IMR-90 (cell line): Measurements from ENCODE around the gene C9orf50. TPM values are rescaled to one million over a fixed set of nuclear protein-coding genes. Genes with fewer than 3 reads are reported as not detected.

ENCODE experiments used
- ATAC-seq: fragments of 200-7000 bp; cut with Tn5 transposase; 2 replicates; pipeline ENCODE4 v1.9.1; 2020; ENCODE audit warnings: low read depth, mild to moderate bottlenecking, moderate library complexity
- BruUV-seq: library from RNA; stranded (reverse); fragments of 400-500 nt; replicated peaks from 2 replicates; lab custom pipeline; 2021; lab: Mats Ljungman, UMichigan
- CTCF ChIA-PET: fragments of 300-600 bp; formaldehyde crosslinking; extraction: SDS; loops from one replicate; lab custom pipeline; 2021; ENCODE audit warnings: antibody characterized with exemption; lab: Yijun Ruan, JAX
- POLR2A ChIA-PET: fragments of 300-600 bp; sonication (Branson Sonifier 250); formaldehyde crosslinking; loops from one replicate; lab custom pipeline; 2022; ENCODE audit warnings: antibody characterized with exemption; ENCODE audit not compliant: unreplicated experiment; lab: Charles Lee
- DNase-seq: peaks from one replicate; pipeline ENCODE4 v3.0.0; 2013
- H2AFZ ChIP-seq: replicated peaks from 2 replicates; pipeline ENCODE3; 2013; ENCODE audit warnings: low read length, mild to moderate bottlenecking; ENCODE audit not compliant: poor library complexity
- H2AK5ac ChIP-seq: 2 replicates; pipeline ENCODE4 v1.6.1; 2013; ENCODE audit warnings: low read depth, low read length, inconsistent platforms
- H2AK9ac ChIP-seq: replicated peaks from 2 replicates; pipeline ENCODE3; 2013; ENCODE audit warnings: mild to moderate bottlenecking, low read depth, low read length, moderate library complexity; ENCODE audit not compliant: poor library complexity
- H2BK120ac ChIP-seq: 2 replicates; pipeline ENCODE4 v1.6.1; 2013; ENCODE audit warnings: low read depth, low read length, inconsistent platforms
- H2BK15ac ChIP-seq: 3 replicates; pipeline ENCODE4 v1.6.1; 2013; ENCODE audit warnings: low read depth, low read length, inconsistent platforms
- H2BK20ac ChIP-seq: 2 replicates; pipeline ENCODE4 v1.6.1; 2013; ENCODE audit warnings: low read depth, mild to moderate bottlenecking, inconsistent platforms, low read length, moderate library complexity
- H2BK5ac ChIP-seq: 2 replicates; pipeline ENCODE4 v1.6.1; 2013; ENCODE audit warnings: mild to moderate bottlenecking, low read depth, low read length, inconsistent platforms; ENCODE audit not compliant: poor library complexity, severe bottlenecking
- H3K14ac ChIP-seq: replicated peaks from 2 replicates; pipeline ENCODE4 v1.6.1; 2013; ENCODE audit warnings: low read depth, low read length, inconsistent platforms
- H3K18ac ChIP-seq: 2 replicates; pipeline ENCODE4 v1.6.1; 2013; ENCODE audit warnings: low read depth, low read length, control low read depth
- H3K23ac ChIP-seq: 2 replicates; pipeline ENCODE4 v1.6.1; 2013; ENCODE audit warnings: low read depth, low read length, inconsistent platforms
- H3K27ac ChIP-seq: 2 replicates; pipeline ENCODE4 v1.5.1; 2013; ENCODE audit warnings: mild to moderate bottlenecking, control low read depth, low read length; ENCODE audit not compliant: insufficient read depth
- H3K27me3 ChIP-seq: 2 replicates; pipeline ENCODE4 v1.6.1; 2013; ENCODE audit warnings: low read length; ENCODE audit not compliant: control insufficient read depth, insufficient read depth
- H3K36me3 ChIP-seq: 2 replicates; pipeline ENCODE4 v1.6.1; 2013; ENCODE audit warnings: low read length, mixed read lengths; ENCODE audit not compliant: control insufficient read depth, insufficient read depth
- H3K4ac ChIP-seq: 2 replicates; pipeline ENCODE4 v1.6.1; 2013; ENCODE audit warnings: low read depth, low read length, inconsistent platforms
- H3K4me1 ChIP-seq: 2 replicates; pipeline ENCODE4 v1.6.1; 2013; ENCODE audit warnings: low read length, mixed read lengths; ENCODE audit not compliant: control insufficient read depth, insufficient read depth
- H3K4me2 ChIP-seq: 2 replicates; pipeline ENCODE4 v1.6.1; 2013; ENCODE audit warnings: low read depth, mild to moderate bottlenecking, control low read depth, low read length, moderate library complexity
- H3K4me3 ChIP-seq: 2 replicates; pipeline ENCODE4 v1.5.1; 2013; ENCODE audit warnings: low read depth, mild to moderate bottlenecking, control low read depth, low read length, moderate library complexity; ENCODE audit not compliant: insufficient read depth
- H3K56ac ChIP-seq: 2 replicates; pipeline ENCODE4 v1.6.1; 2013; ENCODE audit warnings: low read length, inconsistent platforms; ENCODE audit not compliant: insufficient read depth; ENCODE audit errors: extremely low read depth
- H3K79me1 ChIP-seq, 2 experiments: 2 replicates each; pipeline ENCODE4 v1.6.1; 2013; ENCODE audit warnings: low read length in 2 of 2, inconsistent platforms in 1 of 2, low read depth in 1 of 2
- H3K9ac ChIP-seq: 2 replicates; pipeline ENCODE4 v1.6.1; 2013; ENCODE audit warnings: low read depth, low read length, control low read depth
- H3K9me1 ChIP-seq: 2 replicates; pipeline ENCODE4 v1.6.1; 2013; ENCODE audit warnings: low read length, inconsistent platforms; ENCODE audit not compliant: insufficient read depth
- H3K9me3 ChIP-seq: 2 replicates; pipeline ENCODE4 v1.6.1; 2013; ENCODE audit warnings: low read length; ENCODE audit not compliant: control insufficient read depth, insufficient read depth
- H4K20me1 ChIP-seq: 2 replicates; pipeline ENCODE4 v1.6.1; 2013; ENCODE audit warnings: low read length, inconsistent platforms; ENCODE audit not compliant: insufficient read depth
- H4K5ac ChIP-seq: 2 replicates; pipeline ENCODE4 v1.6.1; 2013; ENCODE audit warnings: mild to moderate bottlenecking, low read depth, low read length, control low read depth
- H4K8ac ChIP-seq, 2 experiments: 2 replicates each; pipeline ENCODE4 v1.6.1; 2013; ENCODE audit warnings: low read depth in 2 of 2, low read length in 2 of 2, control low read depth in 1 of 2, inconsistent platforms in 1 of 2
- H4K91ac ChIP-seq: 2 replicates; pipeline ENCODE4 v1.6.1; 2013; ENCODE audit warnings: low read depth, low read length, inconsistent platforms; ENCODE audit not compliant: insufficient read depth
- MAZ ChIP-seq: IDR thresholded peaks from 2 replicates; pipeline ENCODE4 v1.6.1; 2012; ENCODE audit warnings: low read depth, mild to moderate bottlenecking, low read length, improper control_type of control experiment, moderate library complexity, borderline replicate concordance
- WGBS, 2 experiments: methylation state at CpG; one replicate each; pipeline versions ENCODE4 v1.1.5 to v1.1.7; 2013; ENCODE audit warnings: missing lambda C conversion rate in 2 of 2; ENCODE audit not compliant: insufficient read length in 1 of 2; ENCODE audit errors: extremely low coverage in 2 of 2; 5-methylcytosine and 5-hydroxymethylcytosine counted together
- dilution Hi-C: fragments of 300-500 bp; cut with HindIII; formaldehyde crosslinking; loops from one replicate; pipeline ENCODE4 v1.14.3; 2018; ENCODE audit warnings: low sequenced_read_pairs; ENCODE audit not compliant: unreplicated experiment
- in situ Hi-C: fragments of 300-500 bp; cut with MboI; formaldehyde crosslinking; loops from 3 replicates; pipeline ENCODE4 v1.14.3; 2019; ENCODE audit warnings: low sequenced_read_pairs, inconsistent platforms, mixed read lengths
- intact Hi-C: fragments of 100-400 bp; cut with micrococcal nuclease; formaldehyde crosslinking; loops from 2 replicates; pipeline ENCODE4 v1.10.0; 2022
- polyA plus RNA-seq, 3 experiments: library from polyadenylated mRNA; depleted of rRNA; stranded (reverse); fragments of >200 nt; gene quantifications; 2 replicates each; pipeline ENCODE4 v1.2.3, GENCODE V29; 2012; ENCODE audit warnings: low replicate concordance in 1 of 3
- total RNA-seq: library from RNA; depleted of rRNA; stranded (reverse); fragments of >200 nt; gene quantifications from 2 replicates; pipeline ENCODE4 v1.2.3, GENCODE V29; 2012
- TF ChIP-seq, protein P1 (sequence below): fragments of 150-350 bp; IDR thresholded peaks from 2 replicates; pipeline ENCODE4 v1.6.1; 2016; ENCODE audit warnings: low read depth, mild to moderate bottlenecking, low read length, moderate library complexity, borderline replicate concordance

C9orf50 gene
- total and polyA plus RNA-seq, 2 of the 4 experiments (the other 2 are of a cell fraction) = 0.09 TPM; not detected in 1

DNA sequence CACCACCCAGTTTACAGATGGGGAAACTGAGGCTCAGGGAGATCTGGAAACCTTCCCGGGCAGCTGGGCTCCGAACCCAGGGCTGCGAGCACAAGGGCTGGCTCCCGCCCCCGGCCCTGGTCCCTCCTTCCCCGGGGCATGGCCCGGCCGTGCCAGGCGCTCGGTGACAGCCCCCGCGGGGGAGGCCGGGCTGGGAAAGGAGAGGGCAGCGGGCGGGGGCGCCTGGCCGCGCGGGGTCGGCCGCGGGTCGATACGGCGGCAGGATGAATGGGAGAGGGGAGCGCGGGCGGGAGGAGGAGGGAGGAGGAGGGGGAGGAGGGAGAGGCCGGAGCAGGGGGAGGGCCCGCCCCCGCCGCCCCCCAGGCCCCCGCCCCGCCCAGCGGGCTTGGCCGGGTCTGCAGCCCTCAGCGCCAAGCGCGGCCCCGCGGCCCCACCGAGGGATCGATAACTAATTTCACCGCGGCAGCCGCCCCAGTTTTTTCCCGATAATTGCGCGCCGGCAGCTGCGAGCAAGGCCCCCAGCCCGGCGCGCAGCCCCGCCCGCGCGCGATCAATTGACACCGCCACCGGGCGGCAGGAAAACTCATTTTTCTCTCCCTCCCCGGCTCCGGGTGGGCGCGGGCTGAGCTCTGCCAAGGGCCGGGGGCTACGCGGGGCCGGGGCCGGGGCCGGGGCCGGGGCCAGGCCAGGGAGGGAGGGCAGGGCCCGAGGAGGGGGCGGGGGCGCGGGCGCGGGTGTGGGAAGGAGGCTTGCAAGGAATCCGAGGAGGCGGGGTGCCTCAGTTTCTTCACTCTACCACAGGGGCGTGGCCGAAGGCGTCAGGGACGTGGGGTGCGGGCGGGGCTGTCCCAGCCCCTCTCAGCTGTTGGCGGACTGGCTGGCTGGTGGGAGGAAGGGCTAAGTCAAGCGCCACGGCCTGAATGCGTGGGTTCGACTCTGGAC, 52.1 kb downstream of the C9orf50 start:
- BruUV-seq = no TSS peak
- TF ChIP-seq MAZ = peak; percentile 36
- TF ChIP-seq, protein P1, sequence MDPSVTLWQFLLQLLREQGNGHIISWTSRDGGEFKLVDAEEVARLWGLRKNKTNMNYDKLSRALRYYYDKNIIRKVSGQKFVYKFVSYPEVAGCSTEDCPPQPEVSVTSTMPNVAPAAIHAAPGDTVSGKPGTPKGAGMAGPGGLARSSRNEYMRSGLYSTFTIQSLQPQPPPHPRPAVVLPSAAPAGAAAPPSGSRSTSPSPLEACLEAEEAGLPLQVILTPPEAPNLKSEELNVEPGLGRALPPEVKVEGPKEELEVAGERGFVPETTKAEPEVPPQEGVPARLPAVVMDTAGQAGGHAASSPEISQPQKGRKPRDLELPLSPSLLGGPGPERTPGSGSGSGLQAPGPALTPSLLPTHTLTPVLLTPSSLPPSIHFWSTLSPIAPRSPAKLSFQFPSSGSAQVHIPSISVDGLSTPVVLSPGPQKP = no peak
- Histone ChIP-seq H4K5ac (peak overlapping the region; percentile 97), H2BK5ac (peak overlapping the region; percentile 98), H4K91ac (peak overlapping the region; percentile 99), H3K56ac (peak overlapping the region; percentile 94), H3K79me1 (peaks cover 0 to 24% of the 10 kb centered on the region in 2 experiments; a peak in 2 of 4 replicates), H4K8ac (peak overlapping the region; percentile 94 to 98), H3K4me1 (peaks cover 30% of the 10 kb centered on the region), H3K4ac (peak overlapping the region; percentile 99), H3K4me2 (peak overlapping the region; percentile 61), H3K14ac (peak overlapping the region; percentile 89), H2BK120ac (peak overlapping the region; percentile 100), H2AK9ac (peak overlapping the region; percentile 97), H3K9ac (peak overlapping the region; percentile 16), H2BK15ac (peak overlapping the region; percentile 100; the same call in 2 of the 3 replicates), H3K27ac (peak overlapping the region; percentile 91), H2BK20ac (peak overlapping the region; percentile 98), H4K20me1 (no peaks in the 10 kb centered on the region), H3K18ac (peak overlapping the region; percentile 82), H2AFZ (peak overlapping the region; percentile 90), H3K4me3 (peak overlapping the region; percentile 28), H3K9me1 (peaks cover 14% of the 10 kb centered on the region), H2AK5ac (peak overlapping the region; percentile 100), H3K27me3 (no peaks in the 10 kb centered on the region), H3K36me3 (no peaks in the 10 kb centered on the region), H3K23ac (peak overlapping the region; percentile 92), H3K9me3 (no peaks in the 10 kb centered on the region)
- POLR2A ChIA-PET = no interaction called here
- 1% methylated on average over 23 of the region's 92 CpGs; no CpG with 5 or more reads in 1 of the 2 experiments for WGBS, 2 experiments
- peak; percentile 24 for ATAC-seq
- CTCF ChIA-PET = interaction anchor here (1.5 kb wide), 1 partner anchor 74 kb away, joined by 4 read pairs; no protein-coding TSS in a partner anchor
- in situ Hi-C loops (no loop called here), intact Hi-C loops (loop anchor here (1.0 to 2.0 kb wide), 2 partner anchors 72 to 429 kb away; no protein-coding TSS in a partner anchor), dilution Hi-C loops (no loop called here)
- no peak for DNase-seq
